Limb (tissue), 2 donors: Measurements from ENCODE around the gene CREBL2.
"Not testable (repeated sequence)": the region's sequence is repeated elsewhere in the genome, so short reads cannot be mapped to it uniquely, and the experiment has no call there.

Source experiments
- DNase-seq, 2 donors: peaks; one replicate each; pipeline ENCODE4 v3.0.0-alpha.2; 2016; ENCODE audit errors: extremely low spot score in 2 of 2

CREBL2 gene

DNA sequence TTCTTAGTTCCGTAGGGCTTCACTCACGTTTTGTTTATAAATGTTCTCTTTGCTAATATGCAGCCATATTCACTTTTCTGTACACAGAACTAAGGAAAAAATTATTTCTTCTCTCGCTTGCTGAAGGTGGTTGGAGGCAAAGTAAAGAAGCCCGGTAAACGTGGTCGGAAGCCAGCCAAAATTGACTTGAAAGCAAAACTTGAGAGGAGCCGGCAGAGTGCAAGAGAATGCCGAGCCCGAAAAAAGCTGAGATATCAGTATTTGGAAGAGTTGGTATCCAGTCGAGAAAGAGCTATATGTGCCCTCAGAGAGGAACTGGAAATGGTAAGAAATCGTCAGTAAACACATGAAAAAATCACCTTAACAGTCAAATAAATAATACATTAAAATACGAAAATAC is 24.0 kb downstream of the CREBL2 start:
- DNase-seq, result no peak

DNA sequence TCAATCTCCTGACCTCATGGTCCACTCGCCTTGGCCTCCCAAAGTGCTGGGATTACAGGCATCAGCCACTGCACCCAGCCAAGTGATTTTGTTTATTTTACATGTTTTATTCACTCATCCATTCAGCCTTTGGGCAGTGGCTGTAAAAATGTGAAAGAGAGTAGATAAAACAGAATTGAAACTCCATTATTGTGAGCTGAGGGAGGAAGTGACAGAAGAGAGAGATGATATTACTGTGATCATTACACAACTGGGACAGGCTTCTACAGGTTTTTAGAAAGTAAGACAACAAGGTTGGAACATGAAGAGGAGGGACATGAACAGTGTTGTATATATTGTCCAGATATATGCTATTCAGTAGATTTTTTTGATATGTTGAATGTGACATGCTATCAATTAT is 25.0 kb downstream of the CREBL2 start:
- DNase-seq, result no peak

- not testable (repeated sequence) for DNase-seq
Measured at GRCh38 chr12:12639995-12640394, 28.3 kb downstream of the CREBL2 start.

DNA sequence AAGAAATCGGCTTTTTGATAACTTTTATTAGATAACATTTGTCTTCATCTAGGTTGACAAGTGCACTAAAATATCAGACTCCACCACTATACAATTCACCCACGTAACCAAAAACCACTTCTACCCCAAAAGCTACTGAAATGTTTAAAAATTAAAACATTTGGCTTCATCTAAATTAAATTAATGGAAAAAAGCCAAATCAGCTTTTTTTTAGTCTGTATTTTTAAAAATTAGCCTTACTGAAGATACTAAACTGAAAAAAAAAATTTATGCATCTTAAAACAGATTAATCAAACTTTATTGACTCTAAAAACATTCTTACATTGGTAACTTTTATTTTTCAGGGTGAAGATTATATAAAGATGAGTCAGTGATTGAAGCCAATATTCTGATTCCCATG is 30.0 kb downstream of the CREBL2 start:
- no peak for DNase-seq

DNA sequence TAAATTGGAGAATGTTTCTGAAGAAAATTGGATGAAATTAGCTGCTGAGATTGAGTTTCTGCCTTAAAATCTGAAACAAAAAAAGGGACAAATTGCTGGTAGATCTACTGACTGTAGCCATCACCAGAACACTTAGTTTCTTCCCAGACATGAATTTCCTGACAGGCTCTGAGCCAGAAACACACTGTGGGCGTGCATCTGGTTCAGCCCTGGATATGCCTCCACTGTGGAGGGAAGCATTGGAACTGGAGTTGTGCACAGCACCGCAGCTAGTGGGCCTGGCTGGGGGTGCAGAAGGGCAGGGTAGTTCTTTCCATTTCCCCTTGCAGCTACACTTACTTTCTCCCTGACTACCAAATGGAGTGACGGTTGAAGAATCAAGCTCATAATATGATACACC is 31.2 kb downstream of the CREBL2 start:
- DNase-seq, result no peak

DNA sequence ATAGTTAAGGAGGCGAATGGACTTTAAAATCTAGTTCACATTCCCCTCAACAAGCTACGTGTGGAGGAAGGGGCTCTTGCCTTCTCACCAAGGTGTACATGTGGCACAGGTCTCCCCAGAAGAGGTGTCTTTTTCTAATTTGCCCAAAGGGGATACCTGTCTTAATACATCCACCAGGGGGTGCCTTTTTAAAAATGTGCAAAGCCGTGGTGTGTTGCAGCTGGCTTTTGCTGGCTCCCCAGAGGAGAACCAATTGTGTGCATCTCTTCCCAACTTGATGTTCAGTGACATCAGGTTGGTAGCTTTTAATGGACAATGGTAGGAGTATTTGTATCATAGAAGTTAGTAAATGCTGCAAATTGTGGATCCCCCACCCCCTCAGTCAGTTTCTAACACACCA is 33.8 kb downstream of the CREBL2 start:
- no peak for DNase-seq

DNA sequence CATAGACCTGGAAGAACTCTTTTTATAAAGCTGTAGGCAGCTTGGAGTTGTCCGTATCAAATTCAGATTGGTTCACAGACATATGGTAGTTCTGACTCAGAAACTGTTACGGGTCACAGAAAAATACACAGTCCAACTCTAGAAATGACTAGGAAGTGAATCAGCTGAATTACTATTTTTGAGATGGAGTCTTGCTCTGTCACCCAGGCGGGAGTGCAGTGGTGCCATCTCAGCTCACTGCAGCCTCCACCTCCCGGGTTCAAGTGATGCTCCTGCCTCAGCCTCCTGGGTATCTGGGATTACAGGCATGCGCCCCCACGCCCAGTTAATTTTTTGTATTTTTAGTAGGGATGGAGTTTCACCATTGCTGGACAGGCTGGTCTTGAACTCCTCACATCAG is 34.3 kb downstream of the CREBL2 start:
- DNase-seq, result not testable (repeated sequence)

DNA sequence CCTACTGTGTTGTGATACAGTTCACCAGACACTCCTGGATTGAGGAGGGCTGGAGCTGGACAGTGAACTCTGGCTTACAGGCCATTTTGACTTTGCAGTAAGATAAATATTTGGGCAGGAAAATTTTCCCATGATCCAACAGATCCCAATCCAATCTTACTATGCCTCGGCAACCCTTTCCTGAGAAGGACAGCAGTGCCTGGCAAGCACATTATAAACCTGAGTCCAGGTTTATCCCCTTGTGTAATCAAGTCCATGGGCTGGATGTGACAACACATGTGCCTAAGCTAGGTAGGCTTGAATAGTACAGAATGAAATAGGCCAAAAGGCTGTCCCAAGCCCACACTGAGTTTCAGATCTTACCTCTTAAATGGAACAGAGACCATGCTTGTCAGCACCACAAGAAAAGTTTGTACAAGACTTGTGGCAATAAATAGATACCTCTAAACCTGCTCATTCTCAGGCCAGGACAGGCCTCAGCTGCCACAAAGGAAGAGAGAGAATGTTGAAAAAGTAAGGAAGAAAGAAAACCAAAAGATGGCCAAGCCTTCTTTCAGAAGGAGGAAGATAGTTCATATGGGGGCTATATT is 34.9 kb downstream of the CREBL2 start:
- no peak for DNase-seq

DNA sequence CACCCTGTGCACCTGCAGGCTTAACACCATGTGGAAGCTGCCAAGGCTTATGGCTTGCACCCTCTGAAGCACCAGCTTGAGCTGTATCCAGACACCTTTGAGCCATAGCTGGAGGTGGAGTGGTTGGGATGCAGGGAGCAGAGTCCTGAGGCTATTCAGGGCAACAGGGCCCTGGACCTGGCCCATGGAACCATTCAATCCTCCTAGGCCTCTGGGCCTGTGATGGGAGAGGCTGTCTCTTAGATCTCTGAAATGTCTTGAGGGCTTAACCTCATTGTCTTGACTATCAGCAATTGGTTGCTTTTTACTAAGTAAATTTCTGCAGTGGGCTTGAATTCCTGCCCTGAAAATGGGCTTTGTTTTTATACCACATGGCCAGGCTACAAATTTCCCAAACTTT is 36.6 kb downstream of the CREBL2 start:
- DNase-seq, result no peak

DNA sequence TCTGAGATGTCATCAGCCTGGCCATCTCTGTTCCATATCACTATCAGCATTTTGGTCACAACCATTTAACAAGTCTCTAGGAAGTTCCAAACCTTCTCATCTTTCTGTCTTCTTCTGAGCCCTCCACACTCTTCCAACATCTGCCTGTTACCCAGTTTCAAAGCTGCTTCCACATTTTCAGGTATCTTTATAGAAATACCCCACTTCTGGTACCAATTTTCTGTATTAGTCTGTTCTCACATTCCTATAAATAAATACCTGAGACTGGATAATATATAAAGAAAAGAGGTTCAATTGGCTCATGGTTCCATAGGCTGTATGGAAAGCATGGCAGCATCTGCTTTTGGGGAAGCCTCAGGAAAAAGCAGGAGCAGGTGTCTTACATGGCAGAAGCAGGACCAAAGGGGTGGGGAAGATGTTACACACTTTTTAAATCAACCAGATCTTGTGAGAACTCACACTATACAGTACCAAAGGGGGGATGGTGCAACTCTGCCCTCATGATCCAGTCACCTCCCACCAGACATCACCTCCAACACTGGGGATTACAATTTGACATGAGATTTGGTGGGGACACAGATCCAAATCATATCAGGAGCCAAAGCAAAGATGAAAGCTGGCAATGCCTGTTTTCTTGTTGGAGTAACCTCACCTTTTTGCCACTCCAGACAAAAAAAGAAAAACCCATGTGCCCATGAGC is 37.4 kb downstream of the CREBL2 start:
- DNase-seq, result no peak

DNA sequence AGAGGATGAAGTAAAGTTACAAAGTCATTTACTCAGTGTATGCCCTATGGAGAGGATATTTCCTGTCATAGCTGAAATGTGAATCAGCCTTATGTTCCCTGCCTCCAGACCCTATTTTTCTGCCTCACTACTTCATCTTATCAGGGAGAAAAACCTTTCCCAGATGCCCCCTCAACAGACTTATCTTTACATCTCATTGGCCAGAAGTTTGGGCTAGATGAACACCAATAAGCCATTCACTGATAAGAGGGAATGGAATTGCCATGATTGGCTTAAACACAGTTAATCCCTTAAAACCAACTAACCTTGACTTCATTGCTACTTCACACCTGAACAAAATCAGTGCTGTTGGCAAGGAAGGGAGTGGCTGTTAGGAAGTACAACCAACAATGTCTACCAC is 40.1 kb downstream of the CREBL2 start:
- DNase-seq, result no peak

DNA sequence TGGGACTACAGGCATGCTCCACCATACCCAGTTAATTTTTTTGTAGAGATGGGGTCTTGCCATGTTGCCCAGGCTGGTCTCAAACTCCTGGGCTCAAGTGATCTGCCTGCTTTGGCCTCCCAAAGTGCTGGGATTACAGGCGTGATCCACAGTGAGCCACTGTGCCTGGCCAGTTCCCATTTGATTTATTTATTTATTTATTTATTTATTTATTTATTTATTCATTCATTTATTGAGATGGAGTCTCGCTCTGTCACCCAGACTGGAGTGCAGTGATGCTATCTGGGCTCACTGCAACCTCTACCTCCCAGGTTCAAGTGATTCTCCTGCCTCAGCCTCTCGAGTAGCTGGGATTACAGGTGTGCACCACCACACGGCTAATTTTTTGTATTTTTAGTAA is 41.0 kb downstream of the CREBL2 start:
- not testable (repeated sequence) for DNase-seq

- DNase-seq, result no peak
Measured at GRCh38 chr12:12653922-12654321, 42.2 kb downstream of the CREBL2 start.

- no peak for DNase-seq
Measured at GRCh38 chr12:12654691-12655460, 43.2 kb downstream of the CREBL2 start.

DNA sequence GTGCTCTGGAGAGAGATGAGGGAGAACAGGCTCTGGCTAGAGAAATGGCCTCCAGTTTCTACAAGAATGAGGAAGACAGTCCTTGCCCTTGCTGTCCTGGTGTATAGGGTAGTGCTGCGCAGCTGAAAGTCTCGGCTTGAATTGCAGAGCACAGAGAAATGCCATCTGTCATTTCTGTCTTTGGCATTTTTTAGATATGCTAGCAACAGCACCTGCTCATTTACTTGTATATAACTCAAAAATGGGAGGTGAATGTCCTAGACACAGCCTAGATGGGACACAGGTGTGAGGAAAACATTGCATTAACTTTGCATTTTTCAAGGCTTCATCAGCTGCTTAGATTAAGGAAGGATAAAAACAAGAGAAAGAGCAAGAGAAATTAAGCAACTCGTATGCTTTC is 48.5 kb downstream of the CREBL2 start:
- DNase-seq, result no peak

GRCh38 chr12:12661086-12661856 is 49.6 kb downstream of the CREBL2 start:
- DNase-seq, result no peak

GRCh38 chr12:12663644-12664294 is 52.1 kb downstream of the CREBL2 start:
- no peak for DNase-seq

- no peak for DNase-seq
Measured at GRCh38 chr12:12665194-12665593, 53.5 kb downstream of the CREBL2 start.

- no peak for DNase-seq
Measured at GRCh38 chr12:12668005-12668404, 56.3 kb downstream of the CREBL2 start.

DNA sequence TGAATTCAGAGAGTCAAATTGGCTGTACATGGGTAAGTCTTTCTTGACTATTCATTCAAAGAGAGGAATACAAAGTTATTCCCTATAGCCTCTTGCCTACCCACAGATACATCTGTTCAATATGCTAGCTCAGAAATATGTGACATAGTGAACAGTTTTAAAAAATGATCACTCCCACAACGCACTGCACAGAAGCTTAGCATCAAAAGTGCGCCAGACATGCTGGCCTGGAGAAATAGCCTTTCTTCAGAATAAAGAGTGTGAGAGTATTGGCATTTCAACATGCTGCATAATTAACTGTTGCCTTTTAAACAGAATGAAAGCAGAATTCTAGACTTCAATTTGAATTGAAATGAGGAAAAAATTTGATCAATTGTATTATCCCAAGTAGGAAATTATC is 57.3 kb downstream of the CREBL2 start:
- DNase-seq, result no peak

GRCh38 chr12:12671850-12672660 is 60.4 kb downstream of the CREBL2 start:
- DNase-seq, result no peak
